Measurements from ENCODE around the gene BICRA.

BICRA gene

DNA sequence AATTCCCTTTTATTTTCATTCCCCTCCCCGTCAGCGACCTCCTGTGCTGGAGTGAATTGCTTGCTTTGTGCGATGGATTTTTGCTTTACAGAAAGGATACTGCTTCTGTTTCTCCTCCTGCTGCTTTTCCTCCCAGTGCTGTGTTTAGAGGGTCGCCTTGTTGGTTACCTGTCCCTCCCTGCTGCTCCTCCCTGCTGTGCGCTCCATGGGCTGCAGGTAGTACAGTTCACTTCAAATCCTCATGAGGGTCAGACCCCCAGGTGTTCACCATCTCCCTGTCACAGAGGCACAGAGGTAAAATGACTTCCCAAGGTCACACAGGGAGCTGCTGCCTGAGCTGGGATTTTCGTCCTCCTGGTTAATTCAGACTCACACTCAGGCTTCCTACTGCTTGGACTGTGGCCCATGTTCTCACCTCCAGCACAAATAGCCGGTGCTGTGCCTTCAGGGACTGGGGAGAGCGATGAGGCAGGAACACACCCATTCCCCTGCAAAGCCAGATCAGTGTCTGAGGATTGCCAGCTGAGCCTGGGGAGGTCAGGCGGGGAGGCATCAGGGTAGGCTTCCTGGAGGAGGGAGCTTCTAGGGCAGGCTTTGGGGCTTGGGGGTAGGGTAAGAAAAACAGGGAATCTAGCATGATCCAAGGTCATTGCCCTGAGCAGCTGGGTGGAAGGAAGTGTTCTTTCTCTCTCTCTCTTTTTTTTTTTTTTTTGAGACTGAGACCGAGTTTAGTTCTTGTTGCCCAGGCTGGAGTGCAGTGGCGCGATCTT, 14.4 kb downstream of the BICRA start:
- DNase-seq (ENCODE audit: extremely low read depth, insufficient read length) = no peak
- Histone ChIP-seq H3K4me3 (replicated peaks; ENCODE audit: low read depth, low read length) (no peak overlapping the region), H3K27me3 (replicated peaks; ENCODE audit: control insufficient read depth, insufficient read depth, low read length) (no peaks in the 10 kb centered on the region), H3K36me3 (ENCODE audit: control insufficient read depth, insufficient read depth, low read length) (no peaks in the 10 kb centered on the region; the same call in 1 of the 2 replicates)
- TF ChIP-seq CTCF (IDR thresholded peaks at IDR 0.05; ENCODE audit: insufficient read depth, low read length, poor library complexity, severe bottlenecking) = no peak

- no peak for TF ChIP-seq CTCF (IDR thresholded peaks at IDR 0.05; ENCODE audit: insufficient read depth, low read length, poor library complexity, severe bottlenecking)
- Histone ChIP-seq H3K4me3 (replicated peaks; ENCODE audit: low read depth, low read length) (no peak overlapping the region), H3K27me3 (replicated peaks; ENCODE audit: control insufficient read depth, insufficient read depth, low read length) (no peaks in the 10 kb centered on the region), H3K36me3 (ENCODE audit: control insufficient read depth, insufficient read depth, low read length) (no peaks in the 10 kb centered on the region; the same call in 1 of the 2 replicates)
- no peak for DNase-seq (ENCODE audit: extremely low read depth, insufficient read length)
These were observed 15.0 kb downstream of the BICRA start for GRCh38 chr19:47623921-47624391.

- DNase-seq (ENCODE audit: extremely low read depth, insufficient read length) = no peak
- Histone ChIP-seq H3K36me3 (ENCODE audit: control insufficient read depth, insufficient read depth, low read length) (no peaks in the 10 kb centered on the region; the same call in none of the 2 replicates), H3K27me3 (replicated peaks; ENCODE audit: control insufficient read depth, insufficient read depth, low read length) (no peaks in the 10 kb centered on the region), H3K4me3 (replicated peaks; ENCODE audit: low read depth, low read length) (no peak overlapping the region)
- no peak for TF ChIP-seq CTCF (IDR thresholded peaks at IDR 0.05; ENCODE audit: insufficient read depth, low read length, poor library complexity, severe bottlenecking)
These were observed 16.7 kb downstream of the BICRA start for GRCh38 chr19:47625650-47626049.

DNA sequence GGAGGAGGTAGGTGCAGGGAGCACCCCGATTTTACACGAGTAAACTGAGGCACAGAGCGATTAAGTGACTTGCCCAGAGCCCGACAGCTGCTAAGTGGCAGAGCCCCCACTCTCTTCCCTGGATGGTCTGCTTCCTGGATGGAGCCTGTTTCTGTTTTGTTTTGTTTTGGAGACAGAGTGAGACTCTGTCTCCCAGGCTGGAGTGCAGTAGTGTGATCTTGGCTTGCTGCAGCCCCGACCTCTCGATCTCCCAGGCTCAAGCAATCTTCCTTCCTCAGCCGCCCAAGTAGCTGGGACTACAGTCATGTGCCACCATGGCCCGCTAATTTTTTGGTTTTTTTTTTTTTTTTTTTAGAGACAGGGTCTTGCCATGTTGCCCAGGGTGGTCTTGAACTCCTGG, 17.3 kb downstream of the BICRA start:
- TF ChIP-seq CTCF (IDR thresholded peaks at IDR 0.05; ENCODE audit: insufficient read depth, low read length, poor library complexity, severe bottlenecking) = no peak
- no peaks in the 10 kb centered on the region for H3K27me3 ChIP-seq (replicated peaks; ENCODE audit: control insufficient read depth, insufficient read depth, low read length)
- no peaks in the 10 kb centered on the region; the same call in 1 of the 2 replicates for H3K36me3 ChIP-seq (ENCODE audit: control insufficient read depth, insufficient read depth, low read length)
- no peak for DNase-seq (ENCODE audit: extremely low read depth, insufficient read length)
- H3K4me3 ChIP-seq (replicated peaks; ENCODE audit: low read depth, low read length) = no peak overlapping the region

DNA sequence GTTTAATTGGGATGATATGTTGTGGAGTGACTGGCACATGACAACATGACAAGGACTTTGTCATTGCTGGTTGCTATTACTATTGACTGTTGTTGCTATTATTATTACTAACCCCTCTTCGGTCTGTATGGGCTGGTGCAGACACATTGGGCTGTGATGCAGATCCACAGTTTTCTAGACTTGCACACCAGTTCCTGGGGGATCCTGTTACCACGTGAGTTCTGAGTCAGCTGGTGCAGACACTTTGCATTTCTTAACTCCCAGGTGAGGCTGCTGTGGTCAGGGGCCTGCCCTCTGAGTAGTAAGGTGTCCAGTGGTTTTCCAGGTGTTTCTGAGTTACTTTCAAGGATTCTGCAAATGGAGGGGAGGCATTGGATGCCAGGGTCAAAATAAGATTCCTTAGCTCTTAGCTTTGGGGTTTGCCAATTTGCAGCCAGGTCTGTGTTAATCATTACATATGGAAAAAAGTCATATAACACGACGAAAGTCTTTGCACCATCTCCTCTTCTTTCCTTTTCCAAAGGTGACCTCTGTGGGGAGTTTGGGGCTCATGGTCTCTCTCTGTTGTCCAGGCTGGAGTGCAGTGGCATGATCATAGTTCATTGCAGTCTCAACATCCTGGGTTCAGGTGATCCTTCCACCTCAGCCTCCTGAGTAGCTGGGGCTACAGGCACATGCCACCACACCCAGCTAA, 19.3 kb downstream of the BICRA start:
- Histone ChIP-seq H3K36me3 (ENCODE audit: control insufficient read depth, insufficient read depth, low read length) (no peaks in the 10 kb centered on the region; the same call in none of the 2 replicates), H3K4me3 (replicated peaks; ENCODE audit: low read depth, low read length) (no peak overlapping the region), H3K27me3 (replicated peaks; ENCODE audit: control insufficient read depth, insufficient read depth, low read length) (no peaks in the 10 kb centered on the region)
- no peak for DNase-seq (ENCODE audit: extremely low read depth, insufficient read length)
- no peak for TF ChIP-seq CTCF (IDR thresholded peaks at IDR 0.05; ENCODE audit: insufficient read depth, low read length, poor library complexity, severe bottlenecking)
